Melanocyte of skin (primary cell): ENCODE measurements around the gene RFX3. TPM values are rescaled to one million over a fixed set of nuclear protein-coding genes. Genes with fewer than 3 reads are reported as not detected.

Source experiments
- total RNA-seq, 2 donors: library from RNA; depleted of rRNA; stranded (reverse); fragments of >200 nt; gene quantifications; 2 replicates each; pipeline ENCODE4 v1.2.3, GENCODE V29; 2012

Gene RFX3
- total RNA-seq: 1 to 10 TPM; 2.3 to 2.4 TPM

DNA sequence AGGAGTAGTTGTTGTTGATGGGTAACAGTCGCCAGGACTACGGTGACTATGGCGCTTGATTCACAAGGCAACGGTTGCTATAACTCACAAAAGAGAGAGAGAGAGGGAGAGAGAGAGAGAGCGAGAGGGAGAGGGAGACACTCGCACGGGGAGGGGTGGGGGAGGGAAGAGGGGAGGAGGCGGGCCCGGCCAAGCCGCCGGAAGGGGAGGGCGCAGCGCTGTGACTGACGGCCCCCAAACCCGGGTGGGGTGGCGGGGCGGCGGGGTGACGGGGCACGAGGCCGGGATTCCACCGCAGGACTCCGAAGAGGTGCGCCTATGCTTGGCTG lies at the start of gene RFX3:
TSS of gene RFX3 (minus strand) at position 166 of the 329 bp plus-strand sequence. CDS start 130,413 bp downstream, outside the sequence.

